WTC11 (cell line): Measurements from ENCODE around the gene TSEN54. TPM values are rescaled to one million over a fixed set of nuclear protein-coding genes. Genes with fewer than 3 reads are reported as not detected.

Experiments
- ATAC-seq: fragments of 200-7000 bp; cut with Tn5 transposase; 2 replicates; pipeline ENCODE4 v1.10.0; 2021; ENCODE audit warnings: mild to moderate bottlenecking, moderate library complexity
- CTCF ChIA-PET: fragments of 300-600 bp; sonication (Branson Sonifier 250); formaldehyde crosslinking; loops from one replicate; lab custom pipeline; 2021; ENCODE audit warnings: antibody characterized with exemption; lab: Charles Lee
- POLR2A ChIA-PET: fragments of 350-600 bp; sonication (Branson Sonifier 250); formaldehyde crosslinking; loops from one replicate; lab custom pipeline; 2021; ENCODE audit warnings: antibody characterized with exemption; lab: Charles Lee
- DNase-seq: peaks from one replicate; pipeline ENCODE4 v3.0.0; 2021; ENCODE audit warnings: low spot score
- H3K27ac Mint-ChIP-seq: 2 replicates; pipeline ENCODE4 v1.8.0; 2021; ENCODE audit warnings: mixed read lengths
- H3K27me3 Mint-ChIP-seq: 2 replicates; pipeline ENCODE4 v1.8.0; 2021; ENCODE audit warnings: low read depth, mild to moderate bottlenecking, moderate library complexity, mixed read lengths
- H3K36me3 Mint-ChIP-seq: 2 replicates; pipeline ENCODE4 v1.8.0; 2021; ENCODE audit warnings: mixed read lengths
- H3K4me1 Mint-ChIP-seq: 2 replicates; pipeline ENCODE4 v1.8.0; 2022; ENCODE audit warnings: mixed read lengths
- H3K4me3 Mint-ChIP-seq: 2 replicates; pipeline ENCODE4 v1.8.0; 2021; ENCODE audit warnings: mild to moderate bottlenecking, moderate library complexity, mixed read lengths
- H3K9me3 Mint-ChIP-seq: 2 replicates; pipeline ENCODE4 v1.8.0; 2021; ENCODE audit warnings: mixed read lengths
- AR ChIP-seq: fragments of 250-450 bp; sonication (Bioruptor Pico); IDR thresholded peaks from 2 replicates; pipeline ENCODE4 v1.9.0; 2021; ENCODE audit warnings: mild to moderate bottlenecking
- ATF3 ChIP-seq: sonication (generic); formaldehyde crosslinking; conservative IDR thresholded peaks from 2 replicates; pipeline ENCODE4 v1.8.1; 2022; ENCODE audit warnings: mild to moderate bottlenecking, missing genetic modification reagents
- CBFB ChIP-seq: sonication (generic); formaldehyde crosslinking; IDR thresholded peaks from 2 replicates; pipeline ENCODE4 v1.8.1; 2022; ENCODE audit warnings: mild to moderate bottlenecking, low read depth, missing genetic modification reagents
- CDX4 ChIP-seq: fragments of 250-450 bp; sonication (Bioruptor Pico); IDR thresholded peaks from 2 replicates; pipeline ENCODE4 v1.9.0; 2021; ENCODE audit warnings: moderate library complexity, mild to moderate bottlenecking, inconsistent platforms, borderline replicate concordance
- EMX1 ChIP-seq: fragments of 250-450 bp; sonication (Bioruptor Pico); IDR thresholded peaks from 2 replicates; pipeline ENCODE4 v1.8.0; 2021; ENCODE audit warnings: mild to moderate bottlenecking
- HMGA2 ChIP-seq: fragments of 250-450 bp; sonication (Bioruptor Pico); IDR thresholded peaks from 2 replicates; pipeline ENCODE4 v1.4.0; 2021; ENCODE audit warnings: mild to moderate bottlenecking, moderate library complexity
- IRF1 ChIP-seq: sonication (generic); formaldehyde crosslinking; IDR thresholded peaks from 2 replicates; pipeline ENCODE4 v1.8.0; 2023; ENCODE audit warnings: missing genetic modification reagents
- JAZF1 ChIP-seq: fragments of 250-450 bp; sonication (Bioruptor Pico); IDR thresholded peaks from 2 replicates; pipeline ENCODE4 v1.9.0; 2021; ENCODE audit warnings: moderate library complexity, mild to moderate bottlenecking, inconsistent platforms
- JUN ChIP-seq: sonication (generic); formaldehyde crosslinking; IDR thresholded peaks from 2 replicates; pipeline ENCODE4 v1.8.0; 2023; ENCODE audit warnings: mild to moderate bottlenecking, missing genetic modification reagents
- KAT7 ChIP-seq: sonication (generic); formaldehyde crosslinking; IDR thresholded peaks from 2 replicates; pipeline ENCODE4 v1.8.1; 2023; ENCODE audit warnings: missing genetic modification reagents, mild to moderate bottlenecking, borderline replicate concordance
- MAX ChIP-seq: sonication (generic); formaldehyde crosslinking; IDR thresholded peaks from 2 replicates; pipeline ENCODE4 v1.8.0; 2022; ENCODE audit warnings: mild to moderate bottlenecking, missing genetic modification reagents
- MXD4 ChIP-seq: fragments of 250-450 bp; sonication (Bioruptor Pico); IDR thresholded peaks from 2 replicates; pipeline ENCODE4 v1.8.0; 2021; ENCODE audit warnings: mild to moderate bottlenecking, moderate library complexity, borderline replicate concordance
- RORB ChIP-seq: fragments of 250-450 bp; sonication (Bioruptor Pico); IDR thresholded peaks from 2 replicates; pipeline ENCODE4 v1.9.0; 2021; ENCODE audit warnings: mild to moderate bottlenecking
- TP53 ChIP-seq: sonication (generic); formaldehyde crosslinking; IDR thresholded peaks from 2 replicates; pipeline ENCODE4 v1.8.1; 2023; ENCODE audit warnings: mild to moderate bottlenecking, missing genetic modification reagents
- ZBTB43 ChIP-seq: sonication (generic); formaldehyde crosslinking; IDR thresholded peaks from 2 replicates; pipeline ENCODE4 v1.8.1; 2023; ENCODE audit warnings: mild to moderate bottlenecking, missing genetic modification reagents
- ZNF219 ChIP-seq: sonication (generic); formaldehyde crosslinking; IDR thresholded peaks from 2 replicates; pipeline ENCODE4 v1.8.0; 2023; ENCODE audit warnings: missing genetic modification reagents, mild to moderate bottlenecking, borderline replicate concordance
- ZNF263 ChIP-seq: sonication (generic); formaldehyde crosslinking; IDR thresholded peaks from 2 replicates; pipeline ENCODE4 v1.8.1; 2022; ENCODE audit warnings: low read depth, mild to moderate bottlenecking, moderate library complexity, missing genetic modification reagents
- ZSCAN18 ChIP-seq: fragments of 250-450 bp; sonication (Bioruptor Pico); IDR thresholded peaks from 2 replicates; pipeline ENCODE4 v2.1.2; 2022; ENCODE audit warnings: mild to moderate bottlenecking, moderate library complexity
- total RNA-seq: library from RNA; stranded (reverse); gene quantifications from 3 replicates; pipeline ENCODE4 v1.2.3, GENCODE V29; 2021
- TF ChIP-seq, protein P1 (sequence below): fragments of 250-450 bp; sonication (Bioruptor Pico); IDR thresholded peaks from 2 replicates; pipeline ENCODE4 v1.9.0; 2021; ENCODE audit warnings: mild to moderate bottlenecking, borderline replicate concordance
- TF ChIP-seq, protein P2 (sequence below): sonication (generic); formaldehyde crosslinking; IDR thresholded peaks from 2 replicates; pipeline ENCODE4 v1.8.0; 2022; ENCODE audit warnings: missing genetic modification reagents

The TSEN54 gene
- total RNA-seq, 1 experiment from 2014 or later, result 53.4 TPM

GRCh38 chr17:75542229-75542628, 25.9 kb downstream of the TSEN54 start:
- H3K27me3 Mint-ChIP-seq, result no peaks in the 10 kb centered on the region
- no peak for TF ChIP-seq JAZF1 (CRISPR knock-in tag)
- no peak for TF ChIP-seq MAX (CRISPR knock-in tag)
- no peak for TF ChIP-seq CBFB (CRISPR knock-in tag)
- TF ChIP-seq, protein P1, sequence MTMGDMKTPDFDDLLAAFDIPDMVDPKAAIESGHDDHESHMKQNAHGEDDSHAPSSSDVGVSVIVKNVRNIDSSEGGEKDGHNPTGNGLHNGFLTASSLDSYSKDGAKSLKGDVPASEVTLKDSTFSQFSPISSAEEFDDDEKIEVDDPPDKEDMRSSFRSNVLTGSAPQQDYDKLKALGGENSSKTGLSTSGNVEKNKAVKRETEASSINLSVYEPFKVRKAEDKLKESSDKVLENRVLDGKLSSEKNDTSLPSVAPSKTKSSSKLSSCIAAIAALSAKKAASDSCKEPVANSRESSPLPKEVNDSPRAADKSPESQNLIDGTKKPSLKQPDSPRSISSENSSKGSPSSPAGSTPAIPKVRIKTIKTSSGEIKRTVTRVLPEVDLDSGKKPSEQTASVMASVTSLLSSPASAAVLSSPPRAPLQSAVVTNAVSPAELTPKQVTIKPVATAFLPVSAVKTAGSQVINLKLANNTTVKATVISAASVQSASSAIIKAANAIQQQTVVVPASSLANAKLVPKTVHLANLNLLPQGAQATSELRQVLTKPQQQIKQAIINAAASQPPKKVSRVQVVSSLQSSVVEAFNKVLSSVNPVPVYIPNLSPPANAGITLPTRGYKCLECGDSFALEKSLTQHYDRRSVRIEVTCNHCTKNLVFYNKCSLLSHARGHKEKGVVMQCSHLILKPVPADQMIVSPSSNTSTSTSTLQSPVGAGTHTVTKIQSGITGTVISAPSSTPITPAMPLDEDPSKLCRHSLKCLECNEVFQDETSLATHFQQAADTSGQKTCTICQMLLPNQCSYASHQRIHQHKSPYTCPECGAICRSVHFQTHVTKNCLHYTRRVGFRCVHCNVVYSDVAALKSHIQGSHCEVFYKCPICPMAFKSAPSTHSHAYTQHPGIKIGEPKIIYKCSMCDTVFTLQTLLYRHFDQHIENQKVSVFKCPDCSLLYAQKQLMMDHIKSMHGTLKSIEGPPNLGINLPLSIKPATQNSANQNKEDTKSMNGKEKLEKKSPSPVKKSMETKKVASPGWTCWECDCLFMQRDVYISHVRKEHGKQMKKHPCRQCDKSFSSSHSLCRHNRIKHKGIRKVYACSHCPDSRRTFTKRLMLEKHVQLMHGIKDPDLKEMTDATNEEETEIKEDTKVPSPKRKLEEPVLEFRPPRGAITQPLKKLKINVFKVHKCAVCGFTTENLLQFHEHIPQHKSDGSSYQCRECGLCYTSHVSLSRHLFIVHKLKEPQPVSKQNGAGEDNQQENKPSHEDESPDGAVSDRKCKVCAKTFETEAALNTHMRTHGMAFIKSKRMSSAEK, result no peak
- no peak for TF ChIP-seq HMGA2 (CRISPR knock-in tag)
- TF ChIP-seq IRF1 (CRISPR knock-in tag), result no peak
- TF ChIP-seq KAT7 (CRISPR knock-in tag), result no peak
- no peak for TF ChIP-seq ZNF219
- no peak for TF ChIP-seq ZBTB43 (CRISPR knock-in tag)
- no peak for TF ChIP-seq TP53 (CRISPR knock-in tag)
- TF ChIP-seq CDX4, result no peak
- TF ChIP-seq JUN (CRISPR knock-in tag), result no peak
- TF ChIP-seq ZNF263, result no peak
- TF ChIP-seq RORB (CRISPR knock-in tag), result no peak
- TF ChIP-seq ATF3 (CRISPR knock-in tag), result no peak
- no peak for TF ChIP-seq EMX1
- TF ChIP-seq, protein P2, sequence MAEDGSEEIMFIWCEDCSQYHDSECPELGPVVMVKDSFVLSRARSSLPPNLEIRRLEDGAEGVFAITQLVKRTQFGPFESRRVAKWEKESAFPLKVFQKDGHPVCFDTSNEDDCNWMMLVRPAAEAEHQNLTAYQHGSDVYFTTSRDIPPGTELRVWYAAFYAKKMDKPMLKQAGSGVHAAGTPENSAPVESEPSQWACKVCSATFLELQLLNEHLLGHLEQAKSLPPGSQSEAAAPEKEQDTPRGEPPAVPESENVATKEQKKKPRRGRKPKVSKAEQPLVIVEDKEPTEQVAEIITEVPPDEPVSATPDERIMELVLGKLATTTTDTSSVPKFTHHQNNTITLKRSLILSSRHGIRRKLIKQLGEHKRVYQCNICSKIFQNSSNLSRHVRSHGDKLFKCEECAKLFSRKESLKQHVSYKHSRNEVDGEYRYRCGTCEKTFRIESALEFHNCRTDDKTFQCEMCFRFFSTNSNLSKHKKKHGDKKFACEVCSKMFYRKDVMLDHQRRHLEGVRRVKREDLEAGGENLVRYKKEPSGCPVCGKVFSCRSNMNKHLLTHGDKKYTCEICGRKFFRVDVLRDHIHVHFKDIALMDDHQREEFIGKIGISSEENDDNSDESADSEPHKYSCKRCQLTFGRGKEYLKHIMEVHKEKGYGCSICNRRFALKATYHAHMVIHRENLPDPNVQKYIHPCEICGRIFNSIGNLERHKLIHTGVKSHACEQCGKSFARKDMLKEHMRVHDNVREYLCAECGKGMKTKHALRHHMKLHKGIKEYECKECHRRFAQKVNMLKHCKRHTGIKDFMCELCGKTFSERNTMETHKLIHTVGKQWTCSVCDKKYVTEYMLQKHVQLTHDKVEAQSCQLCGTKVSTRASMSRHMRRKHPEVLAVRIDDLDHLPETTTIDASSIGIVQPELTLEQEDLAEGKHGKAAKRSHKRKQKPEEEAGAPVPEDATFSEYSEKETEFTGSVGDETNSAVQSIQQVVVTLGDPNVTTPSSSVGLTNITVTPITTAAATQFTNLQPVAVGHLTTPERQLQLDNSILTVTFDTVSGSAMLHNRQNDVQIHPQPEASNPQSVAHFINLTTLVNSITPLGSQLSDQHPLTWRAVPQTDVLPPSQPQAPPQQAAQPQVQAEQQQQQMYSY (CRISPR knock-in tag), result no peak
- no peak for TF ChIP-seq AR (CRISPR knock-in tag)
- no peak for TF ChIP-seq MXD4 (CRISPR knock-in tag)
- TF ChIP-seq ZSCAN18 (CRISPR knock-in tag), result no peak
- TF ChIP-seq, all 79 proteins: peak for 0
- POLR2A ChIA-PET, result interaction anchor here (0.7 kb wide), 1 partner anchor 26 kb away, joined by 6 read pairs; the partner anchor contains the start of gene TSEN54
- DNase-seq (no peak), ATAC-seq (no peak)
- H3K36me3 Mint-ChIP-seq, result no peaks in the 10 kb centered on the region
- no peaks in the 10 kb centered on the region for H3K9me3 Mint-ChIP-seq
- peaks cover 26% of the 10 kb centered on the region for H3K4me1 Mint-ChIP-seq
- CTCF ChIA-PET, result interaction anchor here (1.7 to 1.9 kb wide), 2 partner anchors 59 to 90 kb away, joined by 4 to 9 read pairs; no protein-coding TSS in a partner anchor
- no peak overlapping the region for H3K4me3 Mint-ChIP-seq
- peak overlapping the region; percentile 61 for H3K27ac Mint-ChIP-seq
